ENCODE data around the gene LRIF1. TPM values are rescaled to one million over a fixed set of nuclear protein-coding genes. Genes with fewer than 3 reads are reported as not detected.
"Not testable (repeated sequence)": the region's sequence is repeated elsewhere in the genome, so short reads cannot be mapped to it uniquely, and the experiment has no call there.

The LRIF1 gene
- total and polyA plus RNA-seq, 4 donors, result 1.5 to 6.7 (median 4.9) TPM

DNA sequence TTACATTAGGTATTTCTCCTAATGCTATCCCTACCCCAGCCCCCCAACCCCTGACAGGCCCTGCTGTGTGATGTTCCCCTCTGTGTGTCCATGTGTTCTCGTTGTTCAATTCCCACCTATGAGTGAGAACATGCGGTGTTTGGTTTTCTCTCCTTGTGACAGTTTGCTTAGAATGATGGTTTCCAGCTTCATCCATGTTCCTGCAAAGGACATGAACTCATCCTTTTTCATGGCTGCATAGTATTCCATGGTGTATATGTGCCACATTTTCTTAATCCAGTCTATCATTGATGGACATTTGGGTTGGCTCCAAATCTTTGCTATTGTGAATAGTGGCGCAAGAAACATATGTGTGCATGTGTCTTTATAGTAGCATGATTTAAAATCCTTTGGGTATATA, 32.6 kb downstream of the LRIF1 start:
- not testable (repeated sequence) for H3K36me3 ChIP-seq (ENCODE audit: control insufficient read depth in 1 of 2, insufficient read depth in 2 of 2, low read length in 1 of 2); H3K4me1 ChIP-seq (ENCODE audit: control insufficient read depth in 1 of 2, insufficient read depth in 2 of 2, low read length in 2 of 2); H3K9me3 ChIP-seq (ENCODE audit: control insufficient read depth, low read length); H3K27ac ChIP-seq (ENCODE audit: low read depth in 1 of 2, low read length in 2 of 2); H3K4me3 ChIP-seq (ENCODE audit: low read length in 2 of 2); DNase-seq; H3K27me3 ChIP-seq (ENCODE audit: control insufficient read depth in 1 of 2, insufficient read depth in 2 of 2, low read length in 1 of 2); ATAC-seq (ENCODE audit: low FRiP score)
- intact Hi-C loops (cut with DNase I), result loop anchor here in 1 of 2 donors (10.0 kb wide), 1 partner anchor 54 kb away; no protein-coding TSS in a partner anchor
- WGBS, 2 donors, result 73 to 77% methylated on average over 3 of the region's 3 CpGs

DNA sequence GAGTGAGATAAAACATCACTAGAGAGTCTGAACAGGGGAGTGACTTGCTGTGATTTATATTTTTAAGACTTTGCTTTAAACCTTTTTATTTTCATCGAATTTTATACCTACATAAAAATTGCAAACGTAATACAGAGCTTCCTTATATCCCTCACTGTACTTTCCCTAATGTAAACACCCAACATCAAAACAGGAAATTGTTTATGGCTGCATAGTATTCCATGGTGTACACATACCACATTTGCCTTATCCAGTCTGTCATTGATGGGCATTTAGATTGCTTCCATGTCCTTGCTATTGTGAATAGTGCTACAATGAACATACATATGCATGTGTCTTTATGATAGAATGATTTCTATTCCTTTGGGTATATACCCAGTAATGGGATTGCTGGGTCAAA, 34.8 kb downstream of the LRIF1 start:
- intact Hi-C loops (cut with DNase I), result no loop called here
- H3K27me3 ChIP-seq (ENCODE audit: control insufficient read depth in 1 of 2, insufficient read depth in 2 of 2, low read length in 1 of 2), result no peaks in the 10 kb centered on the region
- H3K36me3 ChIP-seq (ENCODE audit: control insufficient read depth in 1 of 2, insufficient read depth in 2 of 2, low read length in 1 of 2), result no peaks in the 10 kb centered on the region
- H3K4me1 ChIP-seq (ENCODE audit: control insufficient read depth in 1 of 2, insufficient read depth in 2 of 2, low read length in 2 of 2), result no peaks in the 10 kb centered on the region
- ATAC-seq (ENCODE audit: low FRiP score) (no peak), DNase-seq (no peak)
- peaks cover 6% of the 10 kb centered on the region for H3K9me3 ChIP-seq (ENCODE audit: control insufficient read depth, low read length)
- H3K27ac ChIP-seq (ENCODE audit: low read depth in 1 of 2, low read length in 2 of 2), result no peak overlapping the region
- H3K4me3 ChIP-seq (ENCODE audit: low read length in 2 of 2), result no peak overlapping the region
- WGBS, 2 donors, result 40 to 44% methylated on average over 2 of the region's 2 CpGs

DNA sequence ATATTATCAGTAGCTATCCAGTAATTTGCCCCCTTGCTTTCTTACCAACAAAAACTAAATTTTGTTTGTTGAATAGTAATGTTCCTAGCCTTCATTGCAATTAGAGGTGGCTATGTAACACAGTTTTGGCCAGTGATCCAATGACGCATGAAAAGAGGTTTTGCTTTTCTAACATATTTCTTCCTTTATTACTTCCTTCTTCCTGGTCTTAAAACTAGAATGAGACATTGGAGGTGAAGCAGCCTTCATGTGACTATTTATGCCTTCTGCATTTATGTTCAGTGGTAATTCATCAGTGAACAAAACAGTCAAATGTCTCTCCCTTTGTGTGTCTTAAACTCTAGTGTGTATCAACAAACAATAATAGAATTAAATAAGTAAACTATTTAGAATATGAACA, 35.5 kb downstream of the LRIF1 start:
- intact Hi-C loops (cut with DNase I), result no loop called here
- ATAC-seq (ENCODE audit: low FRiP score), result no peak
- no peaks in the 10 kb centered on the region for H3K36me3 ChIP-seq (ENCODE audit: control insufficient read depth in 1 of 2, insufficient read depth in 2 of 2, low read length in 1 of 2)
- DNase-seq, result no peak
- H3K27me3 ChIP-seq (ENCODE audit: control insufficient read depth in 1 of 2, insufficient read depth in 2 of 2, low read length in 1 of 2), result no peaks in the 10 kb centered on the region
- no peaks in the 10 kb centered on the region for H3K9me3 ChIP-seq (ENCODE audit: control insufficient read depth, low read length)
- H3K4me3 ChIP-seq (ENCODE audit: low read length in 2 of 2), result no peak overlapping the region
- H3K4me1 ChIP-seq (ENCODE audit: control insufficient read depth in 1 of 2, insufficient read depth in 2 of 2, low read length in 2 of 2), result no peaks in the 10 kb centered on the region
- 63 to 80% methylated on average over 1 of the region's 1 CpG for WGBS, 2 donors
- H3K27ac ChIP-seq (ENCODE audit: low read depth in 1 of 2, low read length in 2 of 2), result no peak overlapping the region

DNA sequence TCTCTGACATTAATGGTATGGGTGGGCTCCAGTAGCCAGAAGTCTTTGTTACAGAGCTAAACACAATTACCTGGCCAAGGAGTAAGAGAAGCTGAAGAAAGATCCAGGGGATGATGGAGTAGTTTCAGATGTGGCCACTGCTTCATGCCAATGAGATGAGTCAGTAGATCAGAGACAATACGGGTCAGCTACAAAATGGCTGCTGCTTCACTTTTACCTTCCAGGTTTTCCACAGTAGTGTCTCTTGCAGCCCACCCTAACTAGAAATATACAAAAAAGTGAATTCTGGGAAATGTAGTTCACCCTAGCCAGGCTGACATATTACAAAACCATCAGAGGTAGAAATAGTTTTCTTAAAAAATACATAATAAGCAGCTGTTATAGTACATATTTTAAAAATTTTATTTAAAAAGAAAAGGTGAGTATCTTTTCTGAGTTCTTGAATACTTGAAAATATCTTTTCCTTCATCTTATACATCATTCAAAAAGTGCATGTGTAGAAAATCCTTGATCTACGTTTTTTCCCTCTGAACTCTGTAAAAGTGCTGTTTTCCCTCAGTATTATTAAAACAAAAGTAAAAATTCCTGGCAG, 36.1 kb downstream of the LRIF1 start:
- no peaks in the 10 kb centered on the region for H3K36me3 ChIP-seq (ENCODE audit: control insufficient read depth in 1 of 2, insufficient read depth in 2 of 2, low read length in 1 of 2)
- H3K9me3 ChIP-seq (ENCODE audit: control insufficient read depth, low read length), result peaks cover 2% of the 10 kb centered on the region
- DNase-seq (no peak), ATAC-seq (ENCODE audit: low FRiP score) (no peak)
- intact Hi-C loops (cut with DNase I), result no loop called here
- H3K4me1 ChIP-seq (ENCODE audit: control insufficient read depth in 1 of 2, insufficient read depth in 2 of 2, low read length in 2 of 2), result no peaks in the 10 kb centered on the region
- no peak overlapping the region for H3K4me3 ChIP-seq (ENCODE audit: low read length in 2 of 2)
- H3K27me3 ChIP-seq (ENCODE audit: control insufficient read depth in 1 of 2, insufficient read depth in 2 of 2, low read length in 1 of 2), result no peaks in the 10 kb centered on the region
- 55 to 60% methylated on average over 2 of the region's 2 CpGs for WGBS, 2 donors
- H3K27ac ChIP-seq (ENCODE audit: low read depth in 1 of 2, low read length in 2 of 2), result no peak overlapping the region

DNA sequence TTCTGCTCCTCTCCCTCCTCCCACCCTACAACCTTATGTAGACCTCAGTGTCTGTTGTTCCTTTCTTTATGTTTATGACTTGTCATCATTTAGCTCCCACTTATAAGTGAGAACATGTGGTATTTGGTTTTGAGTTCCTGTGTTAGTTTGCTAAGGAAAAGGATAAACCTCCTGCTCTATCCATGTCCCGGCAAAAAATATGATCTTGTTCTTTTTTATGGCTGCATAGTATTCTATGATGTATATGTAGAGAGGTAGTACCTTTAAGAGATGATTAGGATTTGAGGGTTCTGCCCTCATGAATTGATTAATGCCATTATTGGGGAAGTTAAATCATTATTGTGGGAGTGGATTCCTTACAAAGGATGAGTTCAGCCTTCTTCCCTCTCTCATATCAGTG, 41.8 kb downstream of the LRIF1 start:
- Histone ChIP-seq H3K27ac (ENCODE audit: low read depth in 1 of 2, low read length in 2 of 2) (no peak overlapping the region), H3K36me3 (ENCODE audit: control insufficient read depth in 1 of 2, insufficient read depth in 2 of 2, low read length in 1 of 2) (no peaks in the 10 kb centered on the region), H3K9me3 (ENCODE audit: control insufficient read depth, low read length) (peaks cover 2% of the 10 kb centered on the region), H3K27me3 (ENCODE audit: control insufficient read depth in 1 of 2, insufficient read depth in 2 of 2, low read length in 1 of 2) (no peaks in the 10 kb centered on the region), H3K4me1 (ENCODE audit: control insufficient read depth in 1 of 2, insufficient read depth in 2 of 2, low read length in 2 of 2) (no peaks in the 10 kb centered on the region), H3K4me3 (ENCODE audit: low read length in 2 of 2) (no peak overlapping the region)
- DNase-seq (no peak), ATAC-seq (ENCODE audit: low FRiP score) (no peak)
- WGBS, 2 donors, result 79 to 86% methylated on average over 1 of the region's 1 CpG
- intact Hi-C loops (cut with DNase I), result no loop called here

DNA sequence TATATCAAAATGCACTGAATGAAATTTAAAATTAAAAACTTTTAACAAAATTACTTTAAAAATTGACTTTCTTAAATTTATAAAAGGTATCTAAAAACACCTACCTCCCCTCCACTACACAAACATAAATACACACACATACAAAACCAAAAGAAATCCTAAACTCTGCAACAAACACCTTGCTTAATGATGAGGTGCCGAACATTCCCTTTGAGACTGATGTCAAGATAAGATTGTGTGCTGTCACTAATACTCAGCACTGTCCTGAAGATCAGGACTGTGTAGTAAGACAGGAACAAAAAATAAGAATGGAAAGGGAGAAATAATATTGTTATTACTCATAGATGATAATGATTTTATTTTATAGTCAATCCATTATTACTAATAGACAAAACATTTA, 45.7 kb downstream of the LRIF1 start:
- Histone ChIP-seq H3K36me3 (ENCODE audit: control insufficient read depth in 1 of 2, insufficient read depth in 2 of 2, low read length in 1 of 2) (no peaks in the 10 kb centered on the region), H3K27ac (ENCODE audit: low read depth in 1 of 2, low read length in 2 of 2) (no peak overlapping the region), H3K27me3 (ENCODE audit: control insufficient read depth in 1 of 2, insufficient read depth in 2 of 2, low read length in 1 of 2) (no peaks in the 10 kb centered on the region), H3K4me3 (ENCODE audit: low read length in 2 of 2) (no peak overlapping the region), H3K9me3 (ENCODE audit: control insufficient read depth, low read length) (peaks cover 2% of the 10 kb centered on the region), H3K4me1 (ENCODE audit: control insufficient read depth in 1 of 2, insufficient read depth in 2 of 2, low read length in 2 of 2) (no peaks in the 10 kb centered on the region)
- intact Hi-C loops (cut with DNase I), result no loop called here
- ATAC-seq (ENCODE audit: low FRiP score), result no peak
- DNase-seq, result no peak
- WGBS, 2 donors, result 85 to 97% methylated on average over 1 of the region's 1 CpG

DNA sequence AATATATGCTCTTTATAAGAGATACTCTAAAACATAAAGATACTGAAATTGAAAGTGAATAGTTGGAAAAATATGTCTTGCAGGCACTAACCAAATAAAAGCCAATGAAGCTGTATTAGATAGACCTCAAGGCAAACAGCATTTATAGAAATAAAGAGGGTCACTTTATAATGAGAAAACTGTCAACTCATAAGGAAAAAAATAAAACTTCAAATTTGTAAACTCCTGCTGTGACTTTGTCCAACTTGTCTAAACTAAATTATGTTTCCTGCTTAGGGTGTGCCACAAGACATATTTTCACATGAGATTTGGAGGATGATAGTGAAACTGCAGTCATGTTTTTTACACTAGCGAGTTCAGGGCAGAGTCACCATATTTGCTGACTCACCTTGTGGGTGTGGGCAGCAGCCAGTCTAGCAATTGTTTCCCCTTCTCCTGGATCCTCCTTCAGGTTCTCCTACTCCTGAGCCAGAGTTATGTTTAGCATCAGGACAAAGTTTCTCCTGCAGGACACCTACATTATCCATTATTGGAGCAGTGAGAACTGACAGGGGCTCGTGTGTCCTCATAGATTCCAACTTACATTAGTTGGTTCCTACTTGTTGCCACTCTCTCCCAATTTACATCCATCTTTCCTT, 46.9 kb downstream of the LRIF1 start:
- Histone ChIP-seq H3K4me1 (ENCODE audit: control insufficient read depth in 1 of 2, insufficient read depth in 2 of 2, low read length in 2 of 2) (no peaks in the 10 kb centered on the region), H3K27ac (ENCODE audit: low read depth in 1 of 2, low read length in 2 of 2) (no peak overlapping the region), H3K36me3 (ENCODE audit: control insufficient read depth in 1 of 2, insufficient read depth in 2 of 2, low read length in 1 of 2) (no peaks in the 10 kb centered on the region), H3K27me3 (ENCODE audit: control insufficient read depth in 1 of 2, insufficient read depth in 2 of 2, low read length in 1 of 2) (no peaks in the 10 kb centered on the region), H3K9me3 (ENCODE audit: control insufficient read depth, low read length) (no peaks in the 10 kb centered on the region), H3K4me3 (ENCODE audit: low read length in 2 of 2) (no peak overlapping the region)
- ATAC-seq (ENCODE audit: low FRiP score) (no peak), DNase-seq (no peak)
- intact Hi-C loops (cut with DNase I), result no loop called here
- WGBS, 2 donors, result 30 to 43% methylated on average over 2 of the region's 2 CpGs

DNA sequence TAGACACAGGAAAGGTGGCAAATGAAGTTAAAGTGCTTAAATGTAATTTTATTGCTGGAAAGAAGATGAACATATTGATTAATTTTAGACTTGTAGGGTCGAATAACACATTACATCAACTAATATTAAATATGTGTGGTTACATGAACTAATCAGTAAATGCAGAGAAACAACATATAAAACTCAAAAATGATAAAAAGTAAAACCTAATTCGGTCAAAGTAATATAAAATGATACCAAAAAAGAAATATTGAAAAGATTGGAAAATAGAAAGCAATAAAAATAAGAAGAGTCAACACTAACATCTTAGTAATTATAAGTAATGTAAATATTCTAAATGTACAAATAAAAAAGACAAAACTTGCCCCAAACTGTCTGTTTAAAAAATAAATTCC, 47.5 kb downstream of the LRIF1 start:
- no peaks in the 10 kb centered on the region for H3K36me3 ChIP-seq (ENCODE audit: control insufficient read depth in 1 of 2, insufficient read depth in 2 of 2, low read length in 1 of 2)
- ATAC-seq (ENCODE audit: low FRiP score) (no peak), DNase-seq (no peak)
- no peaks in the 10 kb centered on the region for H3K27me3 ChIP-seq (ENCODE audit: control insufficient read depth in 1 of 2, insufficient read depth in 2 of 2, low read length in 1 of 2)
- no peaks in the 10 kb centered on the region for H3K4me1 ChIP-seq (ENCODE audit: control insufficient read depth in 1 of 2, insufficient read depth in 2 of 2, low read length in 2 of 2)
- intact Hi-C loops (cut with DNase I), result no loop called here
- WGBS, 2 donors, result 67% methylated on average over 2 of the region's 2 CpGs
- H3K4me3 ChIP-seq (ENCODE audit: low read length in 2 of 2), result no peak overlapping the region
- H3K27ac ChIP-seq (ENCODE audit: low read depth in 1 of 2, low read length in 2 of 2), result no peak overlapping the region
- H3K9me3 ChIP-seq (ENCODE audit: control insufficient read depth, low read length), result no peaks in the 10 kb centered on the region

DNA sequence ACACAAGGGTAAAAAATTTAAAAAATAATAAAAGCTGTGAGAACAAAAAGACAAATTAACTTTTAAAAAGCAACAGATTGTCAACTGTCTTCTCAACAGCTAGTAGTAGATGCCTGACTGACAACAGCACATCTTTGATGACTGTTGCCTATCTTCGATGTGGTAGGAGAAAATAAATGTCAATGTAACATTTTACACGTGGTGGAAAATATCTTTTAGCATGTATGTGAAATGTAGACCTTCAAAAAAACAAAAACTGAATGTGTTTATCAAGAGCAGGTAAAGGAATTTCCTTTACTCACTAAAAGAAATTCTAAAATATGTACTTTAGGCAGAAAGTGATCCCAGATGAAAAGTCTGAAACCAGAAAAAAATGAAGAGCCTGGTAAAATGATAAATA, 47.9 kb downstream of the LRIF1 start:
- Histone ChIP-seq H3K9me3 (ENCODE audit: control insufficient read depth, low read length) (no peaks in the 10 kb centered on the region), H3K27ac (ENCODE audit: low read depth in 1 of 2, low read length in 2 of 2) (no peak overlapping the region), H3K4me3 (ENCODE audit: low read length in 2 of 2) (no peak overlapping the region), H3K36me3 (ENCODE audit: control insufficient read depth in 1 of 2, insufficient read depth in 2 of 2, low read length in 1 of 2) (no peaks in the 10 kb centered on the region), H3K4me1 (ENCODE audit: control insufficient read depth in 1 of 2, insufficient read depth in 2 of 2, low read length in 2 of 2) (no peaks in the 10 kb centered on the region), H3K27me3 (ENCODE audit: control insufficient read depth in 1 of 2, insufficient read depth in 2 of 2, low read length in 1 of 2) (no peaks in the 10 kb centered on the region)
- DNase-seq (no peak), ATAC-seq (ENCODE audit: low FRiP score) (no peak)
- 58 to 62% methylated on average over 2 of the region's 2 CpGs for WGBS, 2 donors
- intact Hi-C loops (cut with DNase I), result no loop called here
